IMR-90 (cell line): ENCODE data around the gene BAZ2B. TPM values are rescaled to one million over a fixed set of nuclear protein-coding genes. Genes with fewer than 3 reads are reported as not detected.

ENCODE experiments used
- ATAC-seq: fragments of 200-7000 bp; cut with Tn5 transposase; 2 replicates; pipeline ENCODE4 v1.9.1; 2020; ENCODE audit warnings: low read depth, mild to moderate bottlenecking, moderate library complexity
- BruUV-seq: library from RNA; stranded (reverse); fragments of 400-500 nt; replicated peaks from 2 replicates; lab custom pipeline; 2021; lab: Mats Ljungman, UMichigan
- CTCF ChIA-PET: fragments of 300-600 bp; formaldehyde crosslinking; extraction: SDS; loops from one replicate; lab custom pipeline; 2021; ENCODE audit warnings: antibody characterized with exemption; lab: Yijun Ruan, JAX
- POLR2A ChIA-PET: fragments of 300-600 bp; sonication (Branson Sonifier 250); formaldehyde crosslinking; loops from one replicate; lab custom pipeline; 2022; ENCODE audit warnings: antibody characterized with exemption; ENCODE audit not compliant: unreplicated experiment; lab: Charles Lee
- DNase-seq: peaks from one replicate; pipeline ENCODE4 v3.0.0; 2013
- H2AFZ ChIP-seq: replicated peaks from 2 replicates; pipeline ENCODE3; 2013; ENCODE audit warnings: low read length, mild to moderate bottlenecking; ENCODE audit not compliant: poor library complexity
- H2AK5ac ChIP-seq: 2 replicates; pipeline ENCODE4 v1.6.1; 2013; ENCODE audit warnings: low read depth, low read length, inconsistent platforms
- H2AK9ac ChIP-seq: replicated peaks from 2 replicates; pipeline ENCODE3; 2013; ENCODE audit warnings: mild to moderate bottlenecking, low read depth, low read length, moderate library complexity; ENCODE audit not compliant: poor library complexity
- H2BK120ac ChIP-seq: 2 replicates; pipeline ENCODE4 v1.6.1; 2013; ENCODE audit warnings: low read depth, low read length, inconsistent platforms
- H2BK15ac ChIP-seq: 3 replicates; pipeline ENCODE4 v1.6.1; 2013; ENCODE audit warnings: low read depth, low read length, inconsistent platforms
- H2BK20ac ChIP-seq: 2 replicates; pipeline ENCODE4 v1.6.1; 2013; ENCODE audit warnings: low read depth, mild to moderate bottlenecking, inconsistent platforms, low read length, moderate library complexity
- H2BK5ac ChIP-seq: 2 replicates; pipeline ENCODE4 v1.6.1; 2013; ENCODE audit warnings: mild to moderate bottlenecking, low read depth, low read length, inconsistent platforms; ENCODE audit not compliant: poor library complexity, severe bottlenecking
- H3K14ac ChIP-seq: replicated peaks from 2 replicates; pipeline ENCODE4 v1.6.1; 2013; ENCODE audit warnings: low read depth, low read length, inconsistent platforms
- H3K18ac ChIP-seq: 2 replicates; pipeline ENCODE4 v1.6.1; 2013; ENCODE audit warnings: low read depth, low read length, control low read depth
- H3K23ac ChIP-seq: 2 replicates; pipeline ENCODE4 v1.6.1; 2013; ENCODE audit warnings: low read depth, low read length, inconsistent platforms
- H3K27ac ChIP-seq: 2 replicates; pipeline ENCODE4 v1.5.1; 2013; ENCODE audit warnings: mild to moderate bottlenecking, control low read depth, low read length; ENCODE audit not compliant: insufficient read depth
- H3K27me3 ChIP-seq: 2 replicates; pipeline ENCODE4 v1.6.1; 2013; ENCODE audit warnings: low read length; ENCODE audit not compliant: control insufficient read depth, insufficient read depth
- H3K36me3 ChIP-seq: 2 replicates; pipeline ENCODE4 v1.6.1; 2013; ENCODE audit warnings: low read length, mixed read lengths; ENCODE audit not compliant: control insufficient read depth, insufficient read depth
- H3K4ac ChIP-seq: 2 replicates; pipeline ENCODE4 v1.6.1; 2013; ENCODE audit warnings: low read depth, low read length, inconsistent platforms
- H3K4me1 ChIP-seq: 2 replicates; pipeline ENCODE4 v1.6.1; 2013; ENCODE audit warnings: low read length, mixed read lengths; ENCODE audit not compliant: control insufficient read depth, insufficient read depth
- H3K4me2 ChIP-seq: 2 replicates; pipeline ENCODE4 v1.6.1; 2013; ENCODE audit warnings: low read depth, mild to moderate bottlenecking, control low read depth, low read length, moderate library complexity
- H3K4me3 ChIP-seq: 2 replicates; pipeline ENCODE4 v1.5.1; 2013; ENCODE audit warnings: low read depth, mild to moderate bottlenecking, control low read depth, low read length, moderate library complexity; ENCODE audit not compliant: insufficient read depth
- H3K56ac ChIP-seq: 2 replicates; pipeline ENCODE4 v1.6.1; 2013; ENCODE audit warnings: low read length, inconsistent platforms; ENCODE audit not compliant: insufficient read depth; ENCODE audit errors: extremely low read depth
- H3K79me1 ChIP-seq, 2 experiments: 2 replicates each; pipeline ENCODE4 v1.6.1; 2013; ENCODE audit warnings: low read length in 2 of 2, inconsistent platforms in 1 of 2, low read depth in 1 of 2
- H3K9ac ChIP-seq: 2 replicates; pipeline ENCODE4 v1.6.1; 2013; ENCODE audit warnings: low read depth, low read length, control low read depth
- H3K9me1 ChIP-seq: 2 replicates; pipeline ENCODE4 v1.6.1; 2013; ENCODE audit warnings: low read length, inconsistent platforms; ENCODE audit not compliant: insufficient read depth
- H3K9me3 ChIP-seq: 2 replicates; pipeline ENCODE4 v1.6.1; 2013; ENCODE audit warnings: low read length; ENCODE audit not compliant: control insufficient read depth, insufficient read depth
- H4K20me1 ChIP-seq: 2 replicates; pipeline ENCODE4 v1.6.1; 2013; ENCODE audit warnings: low read length, inconsistent platforms; ENCODE audit not compliant: insufficient read depth
- H4K5ac ChIP-seq: 2 replicates; pipeline ENCODE4 v1.6.1; 2013; ENCODE audit warnings: mild to moderate bottlenecking, low read depth, low read length, control low read depth
- H4K8ac ChIP-seq, 2 experiments: 2 replicates each; pipeline ENCODE4 v1.6.1; 2013; ENCODE audit warnings: low read depth in 2 of 2, low read length in 2 of 2, control low read depth in 1 of 2, inconsistent platforms in 1 of 2
- H4K91ac ChIP-seq: 2 replicates; pipeline ENCODE4 v1.6.1; 2013; ENCODE audit warnings: low read depth, low read length, inconsistent platforms; ENCODE audit not compliant: insufficient read depth
- CEBPB ChIP-seq: IDR thresholded peaks from 2 replicates; pipeline ENCODE4 v1.6.1; 2012; ENCODE audit warnings: low read depth, low read length, improper control_type of control experiment
- CHD1 ChIP-seq: IDR thresholded peaks from 2 replicates; pipeline ENCODE4 v1.6.1; 2012; ENCODE audit warnings: low read depth, low read length, improper control_type of control experiment
- ELK1 ChIP-seq: fragments of 150-350 bp; IDR thresholded peaks from 2 replicates; pipeline ENCODE4 v1.6.1; 2016; ENCODE audit warnings: low read depth, mild to moderate bottlenecking, low read length, moderate library complexity, borderline replicate concordance
- FOS ChIP-seq: fragments of 150-350 bp; IDR thresholded peaks from 2 replicates; pipeline ENCODE4 v1.6.1; 2016; ENCODE audit warnings: low read depth, low read length
- MAZ ChIP-seq: IDR thresholded peaks from 2 replicates; pipeline ENCODE4 v1.6.1; 2012; ENCODE audit warnings: low read depth, mild to moderate bottlenecking, low read length, improper control_type of control experiment, moderate library complexity, borderline replicate concordance
- NFE2L2 ChIP-seq: fragments of 150-350 bp; IDR thresholded peaks from 2 replicates; pipeline ENCODE4 v1.6.1; 2016; ENCODE audit warnings: low read depth, mild to moderate bottlenecking, low read length
- POLR2A ChIP-seq: IDR thresholded peaks from 2 replicates; pipeline ENCODE4 v1.6.1; 2012; ENCODE audit warnings: mild to moderate bottlenecking, low read depth, low read length
- RAD21 ChIP-seq: IDR thresholded peaks from 2 replicates; pipeline ENCODE4 v1.6.1; 2012; ENCODE audit warnings: low read length, improper control_type of control experiment
- RCOR1 ChIP-seq: IDR thresholded peaks from 2 replicates; pipeline ENCODE4 v1.6.1; 2012; ENCODE audit warnings: mild to moderate bottlenecking, low read length, improper control_type of control experiment; ENCODE audit not compliant: insufficient replicate concordance
- SMC3 ChIP-seq: fragments of 150-350 bp; IDR thresholded peaks from 2 replicates; pipeline ENCODE4 v1.6.1; 2016; ENCODE audit warnings: low read depth, mild to moderate bottlenecking, antibody characterized with exemption, low read length, moderate library complexity
- USF2 ChIP-seq: fragments of 150-350 bp; IDR thresholded peaks from 2 replicates; pipeline ENCODE4 v1.6.1; 2017; ENCODE audit warnings: mild to moderate bottlenecking, antibody characterized with exemption, low read length, low read depth
- WGBS, 2 experiments: methylation state at CpG; one replicate each; pipeline versions ENCODE4 v1.1.5 to v1.1.7; 2013; ENCODE audit warnings: missing lambda C conversion rate in 2 of 2; ENCODE audit not compliant: insufficient read length in 1 of 2; ENCODE audit errors: extremely low coverage in 2 of 2; 5-methylcytosine and 5-hydroxymethylcytosine counted together
- dilution Hi-C: fragments of 300-500 bp; cut with HindIII; formaldehyde crosslinking; loops from one replicate; pipeline ENCODE4 v1.14.3; 2018; ENCODE audit warnings: low sequenced_read_pairs; ENCODE audit not compliant: unreplicated experiment
- in situ Hi-C: fragments of 300-500 bp; cut with MboI; formaldehyde crosslinking; loops from 3 replicates; pipeline ENCODE4 v1.14.3; 2019; ENCODE audit warnings: low sequenced_read_pairs, inconsistent platforms, mixed read lengths
- intact Hi-C: fragments of 100-400 bp; cut with micrococcal nuclease; formaldehyde crosslinking; loops from 2 replicates; pipeline ENCODE4 v1.10.0; 2022
- polyA plus RNA-seq, 3 experiments: library from polyadenylated mRNA; depleted of rRNA; stranded (reverse); fragments of >200 nt; gene quantifications; 2 replicates each; pipeline ENCODE4 v1.2.3, GENCODE V29; 2012; ENCODE audit warnings: low replicate concordance in 1 of 3
- total RNA-seq: library from RNA; depleted of rRNA; stranded (reverse); fragments of >200 nt; gene quantifications from 2 replicates; pipeline ENCODE4 v1.2.3, GENCODE V29; 2012

BAZ2B gene
- total and polyA plus RNA-seq, 2 of the 4 experiments (the other 2 are of a cell fraction), result 8.9 to 42.1 TPM

- Histone ChIP-seq H3K9me3 (no peaks in the 10 kb centered on the region), H3K27me3 (no peaks in the 10 kb centered on the region), H3K4me1 (no peaks in the 10 kb centered on the region), H2AK9ac (no peak overlapping the region), H3K4ac (no peak overlapping the region), H2BK15ac (no peak overlapping the region), H4K20me1 (no peaks in the 10 kb centered on the region), H3K4me3 (no peak overlapping the region), H3K4me2 (no peak overlapping the region), H3K56ac (no peak overlapping the region), H3K9me1 (no peaks in the 10 kb centered on the region), H4K8ac (no peak overlapping the region), H2AK5ac (no peak overlapping the region), H3K18ac (no peak overlapping the region), H4K91ac (no peak overlapping the region), H2BK120ac (no peak overlapping the region), H3K14ac (no peak overlapping the region; the same call in 1 of the 2 replicates), H3K27ac (no peak overlapping the region), H3K36me3 (no peaks in the 10 kb centered on the region), H2BK5ac (peak overlapping the region; percentile 1), H4K5ac (no peak overlapping the region), H3K23ac (no peak overlapping the region), H2AFZ (no peak overlapping the region), H3K9ac (no peak overlapping the region), H3K79me1 (peaks cover 0 to 5% of the 10 kb centered on the region in 2 experiments; a peak in 1 of 4 replicates), H2BK20ac (no peak overlapping the region; the same call in 1 of the 2 replicates)
- dilution Hi-C loops (no loop called here), intact Hi-C loops (no loop called here), in situ Hi-C loops (no loop called here)
- ChIA-PET CTCF (interaction anchor here (0.8 to 1.2 kb wide), 2 partner anchors 8 to 21 kb away, joined by 3 read pairs; no protein-coding TSS in a partner anchor), POLR2A (no interaction called here)
- no peak for TF ChIP-seq RCOR1
- TF ChIP-seq NFE2L2, result no peak
- no peak for TF ChIP-seq CHD1
- TF ChIP-seq POLR2A, result no peak
- TF ChIP-seq ELK1, result no peak
- no peak for TF ChIP-seq USF2
- TF ChIP-seq RAD21, result no peak
- no peak for TF ChIP-seq MAZ
- no peak for TF ChIP-seq CEBPB
- TF ChIP-seq FOS, result no peak
- TF ChIP-seq SMC3, result no peak
- ATAC-seq (no peak), DNase-seq (no peak)
- no TSS peak for BruUV-seq
- WGBS, 2 experiments, result 80% methylated on average over 1 of the region's 2 CpGs; no CpG with 5 or more reads in 1 of the 2 experiments
Measured at GRCh38 chr2:159497847-159498246, 118.5 kb downstream of the BAZ2B start.
